Mesenchymal stem cell (in vitro differentiated cells and primary cell): ENCODE measurements around the gene PSMG3.

Source experiments
- DNase-seq: peaks from one replicate; pipeline ENCODE4 v3.0.0-alpha.2; 2013
- H2AFZ ChIP-seq: one replicate; pipeline ENCODE4 v1.6.1; 2013; ENCODE audit warnings: low read depth, mild to moderate bottlenecking, control low read depth, inconsistent platforms, low read length, moderate library complexity
- H2AK5ac ChIP-seq: 2 replicates; pipeline ENCODE4 v1.6.1; 2013; ENCODE audit warnings: low read length, moderate library complexity, mild to moderate bottlenecking, inconsistent platforms; ENCODE audit not compliant: severe bottlenecking
- H2BK120ac ChIP-seq: one replicate; pipeline ENCODE4 v1.6.1; 2013; ENCODE audit warnings: low read depth, mild to moderate bottlenecking, inconsistent platforms, low read length, moderate library complexity
- H2BK12ac ChIP-seq, 2 experiments: one replicate each; pipeline ENCODE4 v1.6.1; 2013; ENCODE audit warnings: inconsistent platforms in 2 of 2, low read length in 2 of 2, mild to moderate bottlenecking in 2 of 2, moderate library complexity in 2 of 2, control low read depth in 1 of 2
- H2BK15ac ChIP-seq: one replicate; pipeline ENCODE4 v1.6.1; 2013; ENCODE audit warnings: mild to moderate bottlenecking, low read depth, inconsistent platforms; ENCODE audit not compliant: poor library complexity, severe bottlenecking
- H2BK5ac ChIP-seq: 2 replicates; pipeline ENCODE4 v1.6.1; 2013; ENCODE audit warnings: low read depth, mild to moderate bottlenecking, low read length, control low read depth, inconsistent platforms; ENCODE audit not compliant: poor library complexity, severe bottlenecking
- H3K14ac ChIP-seq, 2 experiments: one replicate each; pipeline ENCODE4 v1.6.1; 2013; ENCODE audit warnings: inconsistent platforms in 2 of 2, low read length in 2 of 2, control low read depth in 1 of 2, mild to moderate bottlenecking in 1 of 2, moderate library complexity in 1 of 2
- H3K18ac ChIP-seq, 2 experiments: one replicate each; pipeline ENCODE4 v1.6.1; 2013; ENCODE audit warnings: inconsistent platforms in 2 of 2, low read length in 2 of 2, control low read depth in 1 of 2, low read depth in 1 of 2, mild to moderate bottlenecking in 1 of 2
- H3K23ac ChIP-seq, 2 experiments: one replicate each; pipeline ENCODE4 v1.6.1; 2013; ENCODE audit warnings: inconsistent platforms in 2 of 2, low read length in 2 of 2, mild to moderate bottlenecking in 2 of 2, moderate library complexity in 2 of 2, control low read depth in 1 of 2
- H3K27ac ChIP-seq: 2 replicates; pipeline ENCODE4 v1.5.1; 2013; ENCODE audit warnings: mild to moderate bottlenecking, moderate library complexity, low read length, control low read depth, inconsistent platforms; ENCODE audit not compliant: poor library complexity, severe bottlenecking
- H3K27me3 ChIP-seq, 2 experiments: 2 replicates each; pipeline versions ENCODE4 v1.6.1 to v1.7.0; 2013; ENCODE audit warnings: low read length in 2 of 2, mild to moderate bottlenecking in 2 of 2, moderate library complexity in 2 of 2, control low read depth in 1 of 2, inconsistent platforms in 1 of 2; ENCODE audit not compliant: control insufficient read depth in 1 of 2, insufficient read depth in 1 of 2
- H3K36me3 ChIP-seq, 2 experiments: 2 replicates each; pipeline versions ENCODE4 v1.6.1 to v1.7.0; 2013; ENCODE audit warnings: low read length in 2 of 2, control low read depth in 1 of 2, inconsistent platforms in 1 of 2, low read depth in 1 of 2, mild to moderate bottlenecking in 1 of 2; ENCODE audit not compliant: insufficient read depth in 2 of 2, control insufficient read depth in 1 of 2
- H3K4ac ChIP-seq, 2 experiments: one replicate each; pipeline ENCODE4 v1.6.1; 2013; ENCODE audit warnings: inconsistent platforms in 2 of 2, low read length in 2 of 2, mild to moderate bottlenecking in 2 of 2, moderate library complexity in 2 of 2, control low read depth in 1 of 2, low read depth in 1 of 2
- H3K4me1 ChIP-seq: 2 replicates; pipeline ENCODE4 v1.6.1; 2013; ENCODE audit warnings: low read depth, low read length, control low read depth; ENCODE audit not compliant: control insufficient read depth, insufficient read depth
- H3K4me2 ChIP-seq: 2 replicates; pipeline ENCODE4 v1.6.1; 2013; ENCODE audit warnings: low read length, mild to moderate bottlenecking, inconsistent platforms; ENCODE audit not compliant: poor library complexity, severe bottlenecking
- H3K4me3 ChIP-seq, 2 experiments: 2 replicates each; pipeline versions ENCODE4 v1.5.1 to v1.7.0; 2013; ENCODE audit warnings: low read length in 2 of 2, mild to moderate bottlenecking in 2 of 2, control low read depth in 1 of 2, low read depth in 1 of 2; ENCODE audit not compliant: insufficient read depth in 1 of 2
- H3K79me1 ChIP-seq: replicated peaks from 2 replicates; pipeline ENCODE4 v1.6.1; 2013; ENCODE audit warnings: mild to moderate bottlenecking, control low read depth, low read length, inconsistent platforms; ENCODE audit not compliant: poor library complexity, severe bottlenecking
- H3K9ac ChIP-seq: 2 replicates; pipeline ENCODE4 v1.7.0; 2013; ENCODE audit warnings: mild to moderate bottlenecking, low read length, moderate library complexity
- H3K9me3 ChIP-seq: 2 replicates; pipeline ENCODE4 v1.7.0; 2013; ENCODE audit warnings: mild to moderate bottlenecking, low read length; ENCODE audit not compliant: control insufficient read depth
- H4K8ac ChIP-seq: one replicate; pipeline ENCODE4 v1.6.1; 2013; ENCODE audit warnings: inconsistent platforms, mild to moderate bottlenecking, low read length, moderate library complexity
- H4K91ac ChIP-seq: one replicate; pipeline ENCODE4 v1.6.1; 2013; ENCODE audit warnings: mild to moderate bottlenecking, low read length, inconsistent platforms
- WGBS: methylation state at CpG from one replicate; pipeline ENCODE4 v1.1.7; 2013; ENCODE audit warnings: mixed read lengths; 5-methylcytosine and 5-hydroxymethylcytosine counted together

The PSMG3 gene

DNA sequence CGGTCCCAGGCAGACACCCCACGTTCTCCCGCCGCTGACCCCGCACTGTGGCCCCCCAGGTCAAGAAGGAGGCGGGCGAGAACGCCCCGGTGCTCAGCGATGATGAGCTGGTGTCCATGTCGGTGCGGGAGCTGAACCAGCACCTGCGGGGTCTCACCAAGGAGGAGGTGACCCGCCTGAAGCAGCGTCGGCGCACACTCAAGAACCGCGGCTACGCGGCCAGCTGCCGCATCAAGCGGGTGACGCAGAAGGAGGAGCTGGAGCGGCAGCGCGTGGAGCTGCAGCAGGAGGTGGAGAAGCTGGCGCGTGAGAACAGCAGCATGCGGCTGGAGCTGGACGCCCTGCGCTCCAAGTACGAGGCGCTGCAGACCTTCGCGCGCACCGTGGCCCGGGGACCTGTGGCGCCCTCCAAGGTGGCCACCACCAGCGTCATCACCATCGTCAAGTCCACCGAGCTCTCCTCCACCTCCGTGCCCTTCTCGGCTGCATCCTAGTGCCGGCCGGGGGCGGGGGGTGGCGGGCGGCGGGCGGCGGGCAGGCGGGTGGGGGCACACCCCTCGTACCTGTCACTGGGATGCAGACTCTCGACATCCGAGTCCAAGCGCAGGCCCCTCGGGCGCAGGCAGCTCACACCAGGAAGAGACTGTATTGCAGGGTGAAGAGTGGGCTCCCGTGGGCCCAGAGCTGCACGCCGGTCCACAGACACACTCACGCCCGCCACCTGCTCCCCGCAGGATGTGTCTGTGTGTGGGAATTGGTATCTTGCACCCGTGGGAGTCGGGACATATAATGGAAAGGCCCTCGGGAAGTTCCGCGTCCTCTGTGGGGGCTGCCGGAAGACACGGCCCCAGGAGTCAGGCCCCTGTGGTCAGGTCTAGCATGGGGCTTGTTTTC is 29.7 kb downstream of the PSMG3 start:
- H2AK5ac ChIP-seq = no peak overlapping the region
- H2BK120ac ChIP-seq = no peak overlapping the region
- peaks cover 43% of the 10 kb centered on the region for H3K4me1 ChIP-seq
- peak; percentile 21 for DNase-seq
- H3K79me1 ChIP-seq = peaks cover 24% of the 10 kb centered on the region
- no peak overlapping the region for H3K4me2 ChIP-seq
- H2AFZ ChIP-seq = no peak overlapping the region
- H3K36me3 ChIP-seq = peaks cover 25 to 69% of the 10 kb centered on the region in 2 experiments
- no peak overlapping the region for H2BK15ac ChIP-seq
- H2BK5ac ChIP-seq = no peak overlapping the region
- no peak overlapping the region for H3K4ac ChIP-seq
- H3K27me3 ChIP-seq = no peaks in the 10 kb centered on the region
- H3K23ac ChIP-seq = no peak overlapping the region
- no peak overlapping the region for H4K8ac ChIP-seq
- H3K9me3 ChIP-seq = no peaks in the 10 kb centered on the region
- no peak overlapping the region for H2BK12ac ChIP-seq
- H3K18ac ChIP-seq = no peak overlapping the region
- no peak overlapping the region for H3K9ac ChIP-seq
- H3K27ac ChIP-seq = no peak overlapping the region
- H3K14ac ChIP-seq = no peak overlapping the region
- H3K4me3 ChIP-seq = no peak overlapping the region
- WGBS = 97% methylated on average over 65 of the region's 73 CpGs
- H4K91ac ChIP-seq = no peak overlapping the region

DNA sequence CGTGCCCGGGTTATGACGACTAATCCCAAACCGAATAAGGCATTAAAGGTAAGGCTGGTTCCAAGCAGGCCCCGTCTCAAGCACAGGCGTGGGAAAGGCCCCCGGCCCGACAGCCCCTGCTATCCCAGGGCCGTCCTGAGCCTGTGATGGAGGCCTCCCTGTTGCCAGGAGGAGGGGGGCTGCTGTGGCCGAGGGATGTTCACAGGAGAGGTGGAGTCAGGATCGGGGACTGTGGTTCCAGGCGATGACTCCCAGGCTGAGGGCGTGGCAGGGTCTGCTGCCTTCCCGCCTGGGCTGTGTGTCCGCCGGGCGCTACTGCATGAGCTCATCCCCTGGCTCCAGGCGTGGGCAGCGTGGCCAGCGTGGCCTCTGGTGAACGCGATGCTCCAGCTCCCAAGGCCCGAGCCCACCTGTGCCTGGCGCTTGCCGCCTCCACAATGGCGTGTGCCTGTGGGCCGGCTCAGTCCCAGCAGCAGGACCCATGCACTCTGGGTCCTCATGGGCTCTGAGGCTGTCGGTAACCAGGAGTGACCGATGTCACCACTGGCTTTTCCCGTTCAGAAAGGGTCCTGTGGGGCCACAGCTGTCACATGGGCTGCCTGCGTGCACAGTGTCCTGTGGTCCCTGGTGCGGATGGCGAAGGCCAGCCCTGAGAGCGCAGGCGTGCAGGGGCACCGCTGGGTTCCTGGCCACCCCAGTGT is 30.5 kb downstream of the PSMG3 start:
- no peak overlapping the region for H3K18ac ChIP-seq
- peak overlapping the region; percentile 93 for H3K9ac ChIP-seq
- H3K4me1 ChIP-seq = peaks cover 50% of the 10 kb centered on the region
- H3K27ac ChIP-seq = peak overlapping the region; percentile 18
- no peak overlapping the region for H3K4me3 ChIP-seq
- no peaks in the 10 kb centered on the region for H3K27me3 ChIP-seq
- peaks cover 25 to 61% of the 10 kb centered on the region in 2 experiments for H3K36me3 ChIP-seq
- DNase-seq = peak; percentile 42
- H2BK15ac ChIP-seq = no peak overlapping the region
- H2BK12ac ChIP-seq = peak overlapping the region in 1 of 2 experiments; percentile 80
- 87% methylated on average over 36 of the region's 36 CpGs for WGBS
- peaks cover 26% of the 10 kb centered on the region for H3K79me1 ChIP-seq
- H3K4ac ChIP-seq = peak overlapping the region in 1 of 2 experiments; percentile 7
- H3K23ac ChIP-seq = no peak overlapping the region
- no peak overlapping the region for H2BK120ac ChIP-seq
- H4K8ac ChIP-seq = no peak overlapping the region
- no peak overlapping the region for H2AFZ ChIP-seq
- H2BK5ac ChIP-seq = no peak overlapping the region
- H4K91ac ChIP-seq = peak overlapping the region; percentile 89
- H2AK5ac ChIP-seq = peak overlapping the region; percentile 74
- H3K9me3 ChIP-seq = no peaks in the 10 kb centered on the region
- no peak overlapping the region for H3K14ac ChIP-seq
- no peak overlapping the region for H3K4me2 ChIP-seq

DNA sequence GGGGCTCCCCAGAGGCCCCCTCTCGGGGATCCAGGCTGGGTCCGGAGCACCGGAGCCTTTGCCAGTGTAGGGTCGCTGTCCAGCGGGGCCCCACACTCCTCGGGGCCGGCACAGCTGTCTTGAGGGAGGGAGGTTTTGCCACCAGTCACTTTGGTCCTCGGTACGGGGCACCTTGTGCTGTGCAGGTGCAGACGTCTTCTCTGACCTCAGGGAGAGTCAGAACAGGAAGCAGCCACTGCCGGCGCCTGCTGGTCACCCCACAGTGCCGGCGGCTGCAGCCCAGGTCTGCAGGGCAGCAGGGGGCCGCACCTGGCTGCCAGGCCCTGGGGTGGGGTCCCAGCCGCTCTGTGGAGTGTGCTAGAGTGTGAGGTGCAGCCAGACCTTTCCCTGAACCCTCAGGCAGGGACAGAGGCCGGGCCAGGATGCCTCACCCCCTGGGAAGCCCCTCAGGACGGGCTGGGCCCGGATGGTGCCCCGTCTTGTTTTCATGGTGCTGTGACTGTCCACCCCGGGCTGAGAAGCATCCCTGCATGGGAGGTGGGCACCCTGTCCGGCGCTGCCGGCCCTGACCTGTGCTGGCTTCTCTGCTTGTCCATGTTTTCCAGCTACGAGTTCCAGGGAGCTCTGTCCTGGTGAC is 31.2 kb downstream of the PSMG3 start:
- Histone ChIP-seq H2BK120ac (peak overlapping the region; percentile 69), H2BK12ac (peak overlapping the region in 1 of 2 experiments; percentile 80)

More for the DNA sequence above, 31.2 kb downstream of the PSMG3 start:
- Histone ChIP-seq H3K4me1 (peaks cover 57% of the 10 kb centered on the region), H3K9ac (peak overlapping the region; percentile 93), H3K27ac (peak overlapping the region; percentile 18), H4K8ac (no peak overlapping the region), H3K36me3 (peaks cover 22 to 54% of the 10 kb centered on the region in 2 experiments), H2BK15ac (peak overlapping the region; percentile 90), H3K4me3 (peak overlapping the region; percentile 28 to 75), H3K9me3 (no peaks in the 10 kb centered on the region), H3K27me3 (no peaks in the 10 kb centered on the region), H3K4me2 (peak overlapping the region; percentile 82), H4K91ac (peak overlapping the region; percentile 43), H3K14ac (no peak overlapping the region), H2AFZ (no peak overlapping the region), H3K18ac (peak overlapping the region; percentile 11 to 89), H2AK5ac (peak overlapping the region; percentile 74), H3K4ac (peak overlapping the region in 1 of 2 experiments; percentile 27), H3K23ac (no peak overlapping the region), H2BK5ac (no peak overlapping the region), H3K79me1 (peaks cover 26% of the 10 kb centered on the region)
- no peak for DNase-seq
- 84% methylated on average over 25 of the region's 25 CpGs for WGBS
